ENCODE measurements around the gene CYP27C1. TPM values are rescaled to one million over a fixed set of nuclear protein-coding genes. Genes with fewer than 3 reads are reported as not detected.
"Not testable (repeated sequence)": the region's sequence is repeated elsewhere in the genome, so short reads cannot be mapped to it uniquely, and the experiment has no call there.

The CYP27C1 gene
- total RNA-seq = not detected

- Mint-ChIP-seq H3K4me1 (peaks cover 11% of the 10 kb centered on the region), H3K27me3 (peaks cover 78% of the 10 kb centered on the region), H3K4me3 (peak within 1 kb of the TSS; percentile 79), H3K27ac (no peak within 1 kb of the TSS), H3K36me3 (peaks cover 2% of the 10 kb centered on the region), H3K9me3 (no peaks in the 10 kb centered on the region)
- peak; percentile 15 for DNase-seq
Measured at GRCh38 chr2:127220102-127220767, at the start of gene CYP27C1. Gene CYP27C1 (minus strand): TSS chr2:127220299. CDS start chr2:127220270, 29 bp downstream.

GRCh38 chr2:127261804-127262406, 41.8 kb upstream of the CYP27C1 start:
- no peaks in the 10 kb centered on the region for H3K4me1 Mint-ChIP-seq
- H3K27me3 Mint-ChIP-seq = no peaks in the 10 kb centered on the region
- H3K27ac Mint-ChIP-seq = no peak overlapping the region
- no peak for DNase-seq
- H3K4me3 Mint-ChIP-seq = no peak overlapping the region
- H3K36me3 Mint-ChIP-seq = peaks cover 24% of the 10 kb centered on the region
- no peaks in the 10 kb centered on the region for H3K9me3 Mint-ChIP-seq

- DNase-seq = no peak
- no peak overlapping the region for H3K4me3 Mint-ChIP-seq
- no peak overlapping the region for H3K27ac Mint-ChIP-seq
- H3K4me1 Mint-ChIP-seq = peaks cover 7% of the 10 kb centered on the region
- H3K9me3 Mint-ChIP-seq = no peaks in the 10 kb centered on the region
- H3K27me3 Mint-ChIP-seq = no peaks in the 10 kb centered on the region
- H3K36me3 Mint-ChIP-seq = peaks cover 18% of the 10 kb centered on the region
Measured at GRCh38 chr2:127259355-127259754, 39.3 kb upstream of the CYP27C1 start.

- no peak for DNase-seq
- Mint-ChIP-seq H3K4me1 (peaks cover 7% of the 10 kb centered on the region), H3K9me3 (no peaks in the 10 kb centered on the region), H3K27me3 (no peaks in the 10 kb centered on the region), H3K27ac (no peak overlapping the region), H3K4me3 (no peak overlapping the region), H3K36me3 (peaks cover 16% of the 10 kb centered on the region)
Measured at GRCh38 chr2:127256866-127257265, 36.8 kb upstream of the CYP27C1 start.

- H3K9me3 Mint-ChIP-seq = no peaks in the 10 kb centered on the region
- no peak overlapping the region for H3K27ac Mint-ChIP-seq
- H3K4me1 Mint-ChIP-seq = peaks cover 7% of the 10 kb centered on the region
- no peaks in the 10 kb centered on the region for H3K27me3 Mint-ChIP-seq
- no peak overlapping the region for H3K4me3 Mint-ChIP-seq
- peaks cover 16% of the 10 kb centered on the region for H3K36me3 Mint-ChIP-seq
- no peak for DNase-seq
Measured at GRCh38 chr2:127256381-127256780, 36.3 kb upstream of the CYP27C1 start.

- Mint-ChIP-seq H3K4me3 (no peak overlapping the region), H3K9me3 (no peaks in the 10 kb centered on the region), H3K27me3 (no peaks in the 10 kb centered on the region), H3K27ac (no peak overlapping the region), H3K4me1 (peaks cover 7% of the 10 kb centered on the region), H3K36me3 (peaks cover 16% of the 10 kb centered on the region)
- no peak for DNase-seq
Measured at GRCh38 chr2:127255721-127256120, 35.6 kb upstream of the CYP27C1 start.

GRCh38 chr2:127255146-127255545, 35.0 kb upstream of the CYP27C1 start:
- no peaks in the 10 kb centered on the region for H3K9me3 Mint-ChIP-seq
- no peak for DNase-seq

GRCh38 chr2:127254386-127254981, 34.4 kb upstream of the CYP27C1 start:
- Mint-ChIP-seq H3K27ac (no peak overlapping the region), H3K27me3 (no peaks in the 10 kb centered on the region), H3K4me1 (peaks cover 7% of the 10 kb centered on the region), H3K9me3 (no peaks in the 10 kb centered on the region), H3K36me3 (peaks cover 11% of the 10 kb centered on the region), H3K4me3 (no peak overlapping the region)
- no peak for DNase-seq

More at GRCh38 chr2:127255146-127255545, 35.0 kb upstream of the CYP27C1 start:
- Mint-ChIP-seq H3K36me3 (peaks cover 16% of the 10 kb centered on the region), H3K27me3 (no peaks in the 10 kb centered on the region), H3K4me1 (peaks cover 7% of the 10 kb centered on the region), H3K4me3 (no peak overlapping the region), H3K27ac (no peak overlapping the region)

- H3K4me3 Mint-ChIP-seq, H3K27ac Mint-ChIP-seq, H3K4me1 Mint-ChIP-seq, DNase-seq, H3K27me3 Mint-ChIP-seq: not testable (repeated sequence)
- Mint-ChIP-seq H3K9me3 (peaks cover 19% of the 10 kb centered on the region), H3K36me3 (peaks cover 14% of the 10 kb centered on the region)
Measured at GRCh38 chr2:127241184-127241583, 21.1 kb upstream of the CYP27C1 start.

GRCh38 chr2:127239395-127239794, 19.3 kb upstream of the CYP27C1 start:
- no peak for DNase-seq
- Mint-ChIP-seq H3K27ac (no peak overlapping the region), H3K4me1 (no peaks in the 10 kb centered on the region), H3K9me3 (peaks cover 19% of the 10 kb centered on the region), H3K36me3 (peaks cover 14% of the 10 kb centered on the region), H3K4me3 (no peak overlapping the region), H3K27me3 (no peaks in the 10 kb centered on the region)

- H3K27me3 Mint-ChIP-seq, H3K27ac Mint-ChIP-seq, DNase-seq, H3K4me3 Mint-ChIP-seq, H3K4me1 Mint-ChIP-seq: not testable (repeated sequence)
- H3K36me3 Mint-ChIP-seq = peaks cover 14% of the 10 kb centered on the region
- H3K9me3 Mint-ChIP-seq = peaks cover 19% of the 10 kb centered on the region
Measured at GRCh38 chr2:127237768-127238167, 17.7 kb upstream of the CYP27C1 start.

- no peak overlapping the region for H3K27ac Mint-ChIP-seq
- peaks cover 6% of the 10 kb centered on the region for H3K36me3 Mint-ChIP-seq
- DNase-seq = no peak
- H3K27me3 Mint-ChIP-seq = no peaks in the 10 kb centered on the region
- H3K4me3 Mint-ChIP-seq = no peak overlapping the region
- peaks cover 10% of the 10 kb centered on the region for H3K9me3 Mint-ChIP-seq
- no peaks in the 10 kb centered on the region for H3K4me1 Mint-ChIP-seq
Measured at GRCh38 chr2:127235082-127235702, 15.1 kb upstream of the CYP27C1 start.

GRCh38 chr2:127233710-127234109, 13.6 kb upstream of the CYP27C1 start:
- H3K27me3 Mint-ChIP-seq = no peaks in the 10 kb centered on the region
- no peaks in the 10 kb centered on the region for H3K4me1 Mint-ChIP-seq
- H3K36me3 Mint-ChIP-seq = peaks cover 3% of the 10 kb centered on the region

GRCh38 chr2:127231130-127231865, 11.2 kb upstream of the CYP27C1 start:
- no peaks in the 10 kb centered on the region for H3K36me3 Mint-ChIP-seq
- H3K27me3 Mint-ChIP-seq = peaks cover 13% of the 10 kb centered on the region
- H3K4me3 Mint-ChIP-seq = no peak overlapping the region
- H3K4me1 Mint-ChIP-seq = peaks cover 6% of the 10 kb centered on the region
- DNase-seq = no peak
- no peaks in the 10 kb centered on the region for H3K9me3 Mint-ChIP-seq
- H3K27ac Mint-ChIP-seq = no peak overlapping the region

More at GRCh38 chr2:127233710-127234109, 13.6 kb upstream of the CYP27C1 start:
- DNase-seq = no peak
- Mint-ChIP-seq H3K9me3 (peaks cover 10% of the 10 kb centered on the region), H3K4me3 (no peak overlapping the region), H3K27ac (no peak overlapping the region)

- Mint-ChIP-seq H3K4me1 (peaks cover 8% of the 10 kb centered on the region), H3K9me3 (no peaks in the 10 kb centered on the region), H3K4me3 (no peak overlapping the region), H3K36me3 (no peaks in the 10 kb centered on the region), H3K27me3 (peaks cover 28% of the 10 kb centered on the region), H3K27ac (no peak overlapping the region)
- DNase-seq = no peak
Measured at GRCh38 chr2:127229555-127229954, 9.5 kb upstream of the CYP27C1 start.
